Tibial nerve (tissue), 4 donors: ENCODE measurements around the gene FIGLA. TPM values are rescaled to one million over a fixed set of nuclear protein-coding genes. Genes with fewer than 3 reads are reported as not detected.

ENCODE experiments used
- DNase-seq, 2 donors: peaks; one replicate each; pipeline ENCODE4 v3.0.0-alpha.2; 2019; ENCODE audit warnings: low spot score in 2 of 2
- H3K27ac ChIP-seq, 4 donors: fragments of 200-600 bp; sonication (generic) in 3 of 4; one replicate each; pipeline ENCODE4 v1.5.1; 2017 to 2019; ENCODE audit warnings: mild to moderate bottlenecking in 1 of 4
- H3K27me3 ChIP-seq, 2 donors: fragments of 200-600 bp; sonication (generic) in 1 of 2; one replicate each; pipeline versions ENCODE4 v1.5.1 to v1.6.0; 2017 to 2019
- H3K36me3 ChIP-seq, 3 donors: fragments of 200-600 bp; sonication (generic); one replicate each; pipeline ENCODE4 v1.5.1; 2018 to 2019
- H3K4me1 ChIP-seq, 4 donors: fragments of 200-600 bp; sonication (generic) in 3 of 4; one replicate each; pipeline ENCODE4 v1.5.1; 2017 to 2019
- H3K4me3 ChIP-seq, 4 donors: fragments of 200-600 bp; sonication (generic) in 3 of 4; one replicate each; pipeline ENCODE4 v1.5.1; 2017 to 2019; ENCODE audit warnings: mild to moderate bottlenecking in 1 of 4, moderate library complexity in 1 of 4
- H3K9me3 ChIP-seq, 4 donors: fragments of 200-600 bp; sonication (generic) in 3 of 4; one replicate each; pipeline ENCODE4 v1.5.1; 2017 to 2019
- CTCF ChIP-seq, 5 experiments: fragments of 200-600 bp in 3 of 5; fragments of 450-650 bp in 2 of 5; sonication (generic) in 3 of 5; IDR thresholded peaks; one replicate each; pipeline ENCODE4 v1.5.1; 2016 to 2019; ENCODE audit warnings: antibody characterized with exemption in 5 of 5, mild to moderate bottlenecking in 3 of 5, moderate library complexity in 2 of 5
- EP300 ChIP-seq, 2 donors: sonication (generic); formaldehyde crosslinking; IDR thresholded peaks; one replicate each; pipeline ENCODE4 v1.6.1; 2017; ENCODE audit warnings: antibody characterized with exemption in 2 of 2, mild to moderate bottlenecking in 1 of 2
- POLR2A ChIP-seq, 2 donors: fragments of 450-650 bp; IDR thresholded peaks; one replicate each; pipeline ENCODE4 v1.6.1; 2017; ENCODE audit warnings: antibody characterized with exemption in 2 of 2, mild to moderate bottlenecking in 2 of 2, moderate library complexity in 2 of 2
- WGBS, 2 donors: methylation state at CpG; one replicate each; pipeline ENCODE4 v1.1.5; 2018; 5-methylcytosine and 5-hydroxymethylcytosine counted together
- total RNA-seq, 4 donors: library from RNA; depleted of rRNA; stranded (reverse); fragments of >200 nt; gene quantifications; one replicate each; pipeline ENCODE4 v1.1.0, GENCODE V29; 2016

Gene FIGLA
- total RNA-seq, 4 donors from 2014 or later: not detected

GRCh38 chr2:70775141-70775540 lies 15.3 kb downstream of the FIGLA start:
- no peak for TF ChIP-seq CTCF (IDR thresholded peaks at IDR 0.05)
- no peak for TF ChIP-seq EP300 (IDR thresholded peaks at IDR 0.05)
- TF ChIP-seq POLR2A (IDR thresholded peaks at IDR 0.05): no peak
- H3K27me3 ChIP-seq: peaks cover 0 to 42% of the 10 kb centered on the region in 2 donors

DNA sequence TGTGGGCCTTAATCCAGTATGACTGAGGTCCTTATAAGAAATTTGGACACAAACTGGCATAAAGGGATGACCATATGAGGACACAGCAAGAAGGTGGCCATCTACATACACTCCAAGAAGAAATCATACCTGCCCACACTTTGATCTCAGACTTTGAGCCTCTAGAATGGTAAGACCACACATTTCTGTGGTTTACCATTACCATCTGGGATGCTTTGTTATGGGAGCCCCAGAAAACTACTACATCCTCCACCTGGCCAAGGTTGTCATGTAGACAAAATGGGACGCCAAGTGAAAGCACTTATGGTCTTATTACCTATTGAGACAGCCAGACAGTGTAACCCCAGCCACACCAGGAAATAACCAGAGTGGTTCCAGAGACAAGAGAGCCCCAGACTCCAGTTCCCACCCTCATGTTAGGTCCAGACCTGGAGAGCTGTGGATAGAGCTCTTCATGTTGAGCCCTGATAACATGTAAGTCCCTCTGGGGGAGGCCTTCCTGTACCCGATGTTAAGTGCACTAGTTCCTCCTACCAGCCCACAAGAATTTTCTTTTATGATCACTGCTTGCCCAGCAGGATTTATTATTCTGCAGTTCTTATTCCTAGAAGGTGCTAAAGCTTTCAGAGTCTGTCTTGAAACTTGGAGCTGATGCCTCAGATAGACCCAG lies 17.8 kb downstream of the FIGLA start:
- TF ChIP-seq POLR2A (IDR thresholded peaks at IDR 0.05) (no peak), EP300 (IDR thresholded peaks at IDR 0.05) (no peak), CTCF (IDR thresholded peaks at IDR 0.05) (no peak)
- no peak for DNase-seq
- no peak overlapping the region for H3K27ac ChIP-seq
- peaks cover 0 to 9% (median 1%) of the 10 kb centered on the region in 4 donors for H3K4me1 ChIP-seq
- H3K27me3 ChIP-seq: peaks cover 0 to 58% of the 10 kb centered on the region in 2 donors
- no peaks in the 10 kb centered on the region for H3K36me3 ChIP-seq
- no peak overlapping the region for H3K4me3 ChIP-seq
- no peaks in the 10 kb centered on the region for H3K9me3 ChIP-seq
- WGBS, 2 donors: 82 to 90% methylated on average over 2 of the region's 2 CpGs

More at GRCh38 chr2:70775141-70775540, 15.3 kb downstream of the FIGLA start:
- H3K4me3 ChIP-seq: no peak overlapping the region
- no peaks in the 10 kb centered on the region for H3K36me3 ChIP-seq
- no peak for DNase-seq
- H3K27ac ChIP-seq: no peak overlapping the region
- H3K4me1 ChIP-seq: no peaks in the 10 kb centered on the region
- no peaks in the 10 kb centered on the region for H3K9me3 ChIP-seq
- 66 to 71% methylated on average over 2 of the region's 2 CpGs for WGBS, 2 donors

GRCh38 chr2:70771446-70771845 lies 19.0 kb downstream of the FIGLA start:
- TF ChIP-seq POLR2A (IDR thresholded peaks at IDR 0.05) (no peak), EP300 (IDR thresholded peaks at IDR 0.05) (no peak), CTCF (IDR thresholded peaks at IDR 0.05) (no peak)
- H3K27ac ChIP-seq: no peak overlapping the region
- DNase-seq: no peak
- 78 to 83% methylated on average over 2 of the region's 2 CpGs for WGBS, 2 donors
- H3K9me3 ChIP-seq: no peaks in the 10 kb centered on the region
- no peak overlapping the region for H3K4me3 ChIP-seq
- H3K27me3 ChIP-seq: peaks cover 0 to 66% of the 10 kb centered on the region in 2 donors
- no peaks in the 10 kb centered on the region for H3K36me3 ChIP-seq
- peaks cover 0 to 21% (median 3%) of the 10 kb centered on the region in 4 donors for H3K4me1 ChIP-seq

DNA sequence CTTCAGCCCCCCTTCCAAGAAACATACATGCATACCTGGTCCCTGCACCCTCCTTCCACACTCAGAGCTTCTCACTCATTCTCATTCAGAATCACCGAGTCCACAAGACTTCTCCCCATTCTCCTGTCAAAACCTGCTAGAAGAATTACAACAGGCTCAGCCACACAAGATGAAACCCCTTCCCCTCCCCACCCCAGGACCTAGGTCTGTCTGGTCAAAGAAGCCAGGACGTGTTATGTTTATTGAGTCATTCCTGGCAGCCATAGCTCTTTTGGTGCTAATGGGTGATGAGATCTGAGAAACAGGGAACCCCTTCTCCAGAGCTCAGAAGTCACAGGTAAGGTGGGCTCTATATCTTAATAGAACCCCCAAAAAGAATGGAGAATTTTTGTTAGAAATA lies 21.0 kb downstream of the FIGLA start:
- DNase-seq: no peak
- Histone ChIP-seq H3K4me1 (peaks cover 0 to 24% (median 3%) of the 10 kb centered on the region in 4 donors), H3K4me3 (no peak overlapping the region), H3K27ac (no peak overlapping the region), H3K36me3 (no peaks in the 10 kb centered on the region), H3K27me3 (peaks cover 0 to 73% of the 10 kb centered on the region in 2 donors), H3K9me3 (no peaks in the 10 kb centered on the region)
- 57 to 74% methylated on average over 2 of the region's 2 CpGs for WGBS, 2 donors
- TF ChIP-seq CTCF (IDR thresholded peaks at IDR 0.05) (no peak), EP300 (IDR thresholded peaks at IDR 0.05) (no peak), POLR2A (IDR thresholded peaks at IDR 0.05) (no peak)

DNA sequence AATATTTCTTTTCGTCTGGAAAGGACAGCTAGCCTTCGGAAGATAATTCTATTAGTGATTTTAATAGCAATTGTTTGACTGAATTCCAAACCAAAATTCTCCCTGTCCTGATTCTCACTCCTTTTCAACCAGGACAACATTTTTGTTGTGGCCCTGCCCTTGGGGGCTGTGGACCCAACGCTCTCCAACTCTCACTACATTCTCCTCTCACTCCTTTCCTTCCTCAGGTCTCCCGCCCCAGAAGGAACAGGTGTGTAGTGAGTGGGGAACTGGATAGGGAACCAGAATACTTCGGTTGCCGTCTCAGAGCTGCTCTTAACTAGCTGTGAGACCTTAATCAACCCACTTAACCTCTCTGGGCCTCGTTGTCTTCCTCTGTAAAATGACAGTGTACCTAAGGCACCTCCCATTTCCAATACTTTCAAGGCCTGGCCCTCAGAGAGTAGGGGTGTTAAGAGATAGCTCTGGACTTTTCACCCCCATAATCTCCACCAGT lies 21.8 kb downstream of the FIGLA start:
- 56 to 65% methylated on average over 7 of the region's 7 CpGs for WGBS, 2 donors
- no peak for TF ChIP-seq CTCF (IDR thresholded peaks at IDR 0.05)
- TF ChIP-seq EP300 (IDR thresholded peaks at IDR 0.05): no peak
- no peak for TF ChIP-seq POLR2A (IDR thresholded peaks at IDR 0.05)
- no peak for DNase-seq
- H3K4me1 ChIP-seq: peaks cover 0 to 24% (median 3%) of the 10 kb centered on the region in 4 donors
- no peaks in the 10 kb centered on the region for H3K9me3 ChIP-seq
- no peak overlapping the region for H3K27ac ChIP-seq
- H3K36me3 ChIP-seq: no peaks in the 10 kb centered on the region
- no peak overlapping the region for H3K4me3 ChIP-seq
- peaks cover 0 to 73% of the 10 kb centered on the region in 2 donors for H3K27me3 ChIP-seq
